NK-92 treated with Interleukin-12 subunit alpha and Interleukin-12 subunit beta, amount 100 ng/mL, for 24 hours (cell line): Measurements from ENCODE around the gene GALNTL6.

Experiments used
- DNase-seq: peaks from one replicate; lab custom pipeline; 2025; lab: John Stamatoyannopoulos, UW

Gene GALNTL6

DNA sequence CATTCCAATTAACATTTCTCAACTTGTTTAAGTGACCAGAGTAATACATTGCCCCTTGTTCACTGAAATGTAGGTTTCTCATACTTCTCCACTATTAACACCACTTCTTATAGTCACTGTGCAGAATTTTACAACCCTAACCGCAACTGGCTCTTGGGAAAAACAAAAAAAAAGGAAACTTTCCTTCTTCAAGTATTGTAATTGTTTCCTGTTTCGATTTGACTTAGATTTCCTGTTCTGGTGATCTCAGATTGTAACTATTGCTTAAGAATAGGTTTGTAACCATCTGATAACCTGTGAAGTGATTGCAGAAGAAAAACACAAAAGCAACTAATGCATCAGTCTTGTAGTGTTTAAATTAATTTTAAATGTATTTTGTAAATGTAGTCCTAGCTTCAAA lies 760.7 kb downstream of the GALNTL6 start:
- DNase-seq: no peak

DNA sequence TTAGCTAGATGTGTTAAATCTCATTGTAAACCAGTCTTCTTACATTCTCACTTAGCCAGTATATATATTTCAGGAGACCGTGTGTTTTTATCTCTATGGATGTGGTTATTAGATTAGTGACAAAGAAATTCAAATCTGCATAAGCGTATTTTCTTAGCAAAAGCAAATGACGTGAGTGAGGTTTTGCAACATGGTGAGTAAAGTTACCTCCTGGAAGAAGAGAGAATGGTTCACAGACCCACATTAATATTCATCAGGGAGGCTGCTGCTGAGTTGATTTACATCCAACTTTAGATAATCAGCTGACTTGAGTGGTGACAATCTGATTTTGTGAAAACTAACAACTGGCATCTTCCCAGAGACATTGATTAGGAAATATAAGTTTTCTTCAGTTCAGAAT lies 765.5 kb downstream of the GALNTL6 start:
- no peak for DNase-seq

DNA sequence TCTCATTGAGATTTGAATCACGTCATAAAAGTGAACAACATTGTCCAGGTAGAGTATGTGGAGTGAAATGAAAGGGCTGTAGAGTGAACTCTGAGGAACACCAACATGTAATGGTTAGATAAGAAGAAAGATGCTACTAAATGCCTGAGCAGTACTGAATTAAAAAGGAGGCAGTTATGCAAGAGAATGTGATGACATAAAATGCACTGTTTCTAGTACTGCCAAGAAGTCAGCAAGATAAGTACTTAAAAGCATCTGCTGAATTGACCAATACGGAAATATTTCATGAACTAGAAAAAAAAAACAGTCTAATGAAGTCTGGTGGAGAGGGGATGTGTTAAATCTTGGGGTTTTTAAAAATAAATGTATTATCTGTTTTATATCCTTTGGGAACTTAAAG lies 771.6 kb downstream of the GALNTL6 start:
- no peak for DNase-seq

DNA sequence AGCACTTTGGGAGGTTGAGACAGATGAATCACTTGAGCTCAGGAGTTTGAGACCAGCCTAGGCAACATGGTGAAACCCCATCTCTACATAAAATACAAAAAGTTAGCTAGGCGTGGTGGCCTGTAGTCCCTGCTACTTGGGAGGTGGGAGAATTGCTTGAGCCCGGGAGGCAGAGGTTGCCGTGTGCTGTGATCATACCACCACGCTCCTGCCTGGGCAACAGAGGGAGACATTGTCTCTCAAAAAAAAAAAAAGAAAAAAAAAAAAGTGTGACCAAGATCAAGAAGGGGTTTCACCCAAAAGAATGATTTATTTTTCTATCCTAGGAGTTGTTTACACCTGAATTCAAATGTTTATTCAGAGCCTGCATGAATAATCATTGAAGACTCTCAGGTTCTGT lies 783.0 kb downstream of the GALNTL6 start:
- DNase-seq: no peak

DNA sequence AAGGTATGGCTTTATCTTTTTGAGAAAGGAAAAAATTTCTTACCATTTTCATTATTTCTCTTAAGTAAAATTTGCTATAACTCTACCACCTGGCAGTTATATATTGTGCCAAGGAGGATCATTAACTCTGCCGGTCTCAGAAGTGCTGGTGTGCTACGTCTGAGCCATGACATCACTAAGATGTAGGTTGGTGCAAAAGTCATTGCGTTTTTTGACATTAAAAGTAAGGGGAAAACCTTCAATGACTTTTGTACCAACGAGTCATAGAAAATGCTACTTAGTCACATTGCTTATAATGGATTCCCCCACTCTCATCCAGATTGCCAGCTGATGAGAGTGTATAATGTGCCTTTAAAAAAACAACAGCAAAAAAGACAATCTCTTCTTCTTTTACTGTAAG lies 786.4 kb downstream of the GALNTL6 start:
- no peak for DNase-seq

DNA sequence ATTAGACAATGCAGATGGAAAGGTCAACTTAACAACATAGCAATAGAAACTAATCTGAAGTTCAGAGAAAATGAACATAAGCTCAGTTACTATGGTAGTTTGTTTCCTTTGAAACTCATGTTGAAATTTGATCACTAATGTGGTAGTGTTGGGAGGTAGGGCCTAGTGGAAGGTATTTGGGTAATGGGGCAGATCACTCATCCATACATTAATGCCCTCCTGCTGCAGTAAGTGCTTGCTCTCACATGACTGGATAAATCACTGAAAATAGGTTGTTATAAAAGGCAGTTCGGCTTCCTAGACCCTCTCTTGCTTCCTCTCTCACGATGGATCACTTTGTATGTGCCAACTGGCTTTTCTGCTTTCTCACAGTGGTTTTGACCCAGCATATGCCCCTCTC lies 788.0 kb downstream of the GALNTL6 start:
- no peak for DNase-seq

DNA sequence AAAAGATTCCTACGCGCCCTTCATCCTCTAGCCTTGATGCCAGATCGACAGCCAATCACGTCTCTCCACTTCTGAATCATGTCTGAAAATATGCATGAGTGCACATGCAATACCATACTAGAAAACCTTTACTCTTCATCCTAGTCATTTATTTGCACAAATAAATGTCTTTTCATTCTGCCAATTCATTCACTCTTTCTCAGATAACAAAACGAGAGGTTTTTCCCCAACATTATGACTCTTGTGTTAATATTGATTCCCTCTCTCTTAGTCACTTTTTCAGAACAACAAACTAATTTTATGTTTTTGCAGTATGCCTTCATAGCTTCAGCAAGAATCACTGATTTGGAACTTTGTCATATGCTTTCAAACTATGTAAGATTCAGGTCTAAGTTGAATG lies 806.0 kb downstream of the GALNTL6 start:
- no peak for DNase-seq

DNA sequence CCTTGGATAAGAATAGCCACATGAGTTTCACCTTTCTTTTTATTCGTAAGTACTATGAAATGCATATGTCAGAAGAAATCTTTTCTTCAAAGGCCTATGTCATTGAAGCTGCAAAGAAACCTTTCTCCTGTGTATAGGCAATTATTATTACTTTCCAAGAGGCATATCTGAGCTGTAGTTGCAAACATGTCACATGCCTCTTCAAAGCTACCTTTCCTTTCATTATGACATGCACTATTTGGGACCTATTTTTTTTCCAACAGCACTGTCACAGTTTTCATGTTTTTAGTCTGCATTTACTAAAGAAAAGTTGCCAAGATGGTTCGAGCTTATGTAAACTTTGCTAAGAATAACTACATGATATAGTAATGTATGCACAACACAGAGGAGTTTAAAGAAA lies 806.6 kb downstream of the GALNTL6 start:
- no peak for DNase-seq

DNA sequence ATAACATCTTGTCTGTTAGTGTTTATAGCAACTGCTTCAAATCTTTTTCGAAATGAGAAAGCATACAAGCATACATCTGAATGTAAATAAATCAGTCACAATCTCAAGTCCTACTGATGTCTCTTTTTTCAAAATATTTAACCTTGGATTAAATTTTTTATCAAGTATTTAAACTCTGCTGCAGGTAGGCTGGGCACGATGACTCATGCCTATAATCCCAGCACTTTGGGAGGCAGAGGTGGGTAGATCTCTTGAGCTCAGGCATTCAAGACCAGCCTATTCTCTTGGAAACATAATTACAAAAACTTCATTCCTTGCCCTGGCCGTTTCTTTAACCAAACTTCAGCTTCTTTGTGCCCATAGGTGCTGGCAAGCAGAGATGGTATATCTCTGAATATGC lies 815.1 kb downstream of the GALNTL6 start:
- no peak for DNase-seq

DNA sequence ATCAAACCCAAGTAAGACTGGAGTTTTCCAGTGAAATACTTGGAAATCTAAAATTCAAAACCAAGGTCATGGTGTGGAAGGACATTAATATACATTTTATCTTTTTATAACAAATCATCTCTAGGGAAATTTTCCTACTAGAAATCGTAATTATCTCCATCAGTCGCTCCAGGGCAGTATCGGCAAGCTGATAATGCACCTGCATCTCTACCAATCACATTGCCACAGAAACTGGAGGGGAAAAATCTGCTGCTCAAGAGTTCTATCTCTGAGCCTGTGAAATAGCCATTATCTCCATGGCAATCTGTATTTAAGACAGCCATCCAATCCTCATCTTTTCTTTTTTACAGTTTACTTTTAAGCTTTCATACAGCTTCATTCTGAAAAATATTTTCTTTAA lies 817.1 kb downstream of the GALNTL6 start:
- no peak for DNase-seq

DNA sequence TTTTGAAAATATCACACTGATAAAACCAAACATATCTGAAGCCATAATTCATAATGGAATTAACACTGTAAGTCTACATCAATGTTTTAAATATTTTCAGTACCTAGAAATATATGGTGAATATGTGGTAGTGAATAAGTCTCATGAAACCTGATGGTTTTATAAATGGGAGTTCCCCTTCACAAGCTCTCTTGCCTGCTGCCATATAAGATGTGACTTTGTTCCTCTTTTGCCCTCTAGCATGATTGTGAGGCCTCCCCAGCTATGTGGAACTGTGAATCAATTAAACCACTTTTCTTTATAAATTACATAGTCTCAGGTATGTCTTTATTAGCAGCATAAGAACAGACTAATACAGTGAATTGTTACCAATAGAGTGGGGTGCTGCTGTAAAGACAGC lies 818.6 kb downstream of the GALNTL6 start:
- DNase-seq: no peak

DNA sequence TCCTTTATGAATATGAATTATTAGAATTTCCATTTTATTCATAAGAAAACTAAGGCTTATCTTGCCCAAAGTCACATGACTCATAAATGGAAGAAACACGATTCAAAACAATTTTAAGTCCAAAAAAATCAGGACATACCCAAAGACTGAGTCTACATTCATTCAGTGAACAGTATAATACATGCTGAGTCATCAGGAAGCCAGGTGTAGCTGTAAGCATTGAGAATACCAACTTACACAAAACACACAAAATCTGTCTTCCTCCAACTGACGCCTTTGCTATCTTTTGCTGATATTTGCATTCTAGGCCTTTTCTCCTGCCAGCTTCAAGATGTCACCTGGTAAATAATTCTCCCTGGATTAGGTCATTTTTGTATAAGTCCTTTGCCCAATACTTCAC lies 835.3 kb downstream of the GALNTL6 start:
- DNase-seq: no peak

DNA sequence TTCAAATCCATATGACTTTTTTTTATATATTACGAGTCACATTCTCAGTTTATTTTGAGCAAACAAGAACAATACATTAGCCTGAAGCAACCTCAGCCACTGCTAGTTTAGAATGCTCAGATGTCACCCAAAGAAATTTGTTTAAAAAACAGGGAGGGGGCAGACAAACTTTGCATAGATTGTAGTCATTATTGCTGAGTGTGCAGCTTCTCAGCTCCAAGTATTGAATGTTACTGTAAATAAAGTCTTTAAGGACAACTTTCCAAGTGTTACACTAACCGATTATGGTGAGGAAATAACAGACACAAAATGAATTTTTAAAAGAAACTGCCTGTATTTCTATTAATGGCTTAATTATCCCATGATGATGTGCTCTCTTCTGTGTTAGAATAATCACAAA lies 835.9 kb downstream of the GALNTL6 start:
- no peak for DNase-seq

DNA sequence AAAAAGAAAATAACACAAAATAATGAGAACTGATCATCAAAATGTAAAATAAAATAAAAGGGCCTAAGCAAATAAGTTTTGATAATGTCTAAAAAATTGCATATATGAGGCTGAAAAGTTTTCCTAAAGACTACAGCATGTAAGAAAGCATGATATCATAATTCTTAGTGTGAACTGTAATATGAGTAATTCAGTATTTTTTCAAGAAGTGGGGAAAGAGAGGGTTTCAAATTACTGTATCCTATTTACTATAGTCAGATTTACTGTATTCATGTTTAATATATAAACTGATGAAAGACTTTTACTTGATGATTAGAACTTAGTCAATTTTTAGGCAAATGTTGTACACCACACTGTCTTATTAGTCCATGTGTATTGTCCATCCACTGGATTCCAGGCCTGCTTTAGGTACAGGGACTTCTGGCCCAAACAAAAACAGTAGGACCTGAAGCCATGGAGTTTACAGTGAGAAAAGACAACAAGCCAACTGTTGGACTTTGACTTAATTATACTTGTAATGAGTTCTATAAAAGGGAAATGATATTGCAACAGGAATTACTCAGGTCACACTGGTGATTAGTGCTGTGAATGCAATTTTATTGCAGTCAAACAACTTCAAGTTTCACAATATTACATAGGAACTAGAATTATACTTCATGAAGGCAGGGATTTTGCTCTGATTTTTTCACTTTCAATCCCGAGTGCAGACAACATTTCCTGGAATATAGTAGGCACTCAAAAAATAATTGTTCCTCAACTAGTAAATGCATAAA lies 837.7 kb downstream of the GALNTL6 start:
- no peak for DNase-seq

DNA sequence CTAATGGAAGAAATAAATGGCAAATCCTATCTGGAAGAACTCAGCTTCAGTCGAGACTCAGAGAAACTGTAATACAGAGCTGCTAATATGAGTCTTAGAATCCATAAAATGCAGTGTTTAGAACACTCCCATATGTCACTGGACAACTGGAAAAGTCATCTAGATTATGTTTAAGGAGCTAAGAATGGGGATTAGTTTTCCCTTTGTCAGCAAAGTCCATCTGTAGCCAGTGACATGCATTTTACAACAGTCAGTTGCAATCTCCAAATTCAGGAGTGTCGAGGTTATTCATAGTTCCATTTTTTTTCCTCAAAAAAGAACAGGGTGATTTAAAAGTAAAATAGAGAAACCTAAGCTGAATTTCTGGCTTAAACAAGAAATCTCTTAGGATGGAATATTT lies 838.8 kb downstream of the GALNTL6 start:
- DNase-seq: no peak

DNA sequence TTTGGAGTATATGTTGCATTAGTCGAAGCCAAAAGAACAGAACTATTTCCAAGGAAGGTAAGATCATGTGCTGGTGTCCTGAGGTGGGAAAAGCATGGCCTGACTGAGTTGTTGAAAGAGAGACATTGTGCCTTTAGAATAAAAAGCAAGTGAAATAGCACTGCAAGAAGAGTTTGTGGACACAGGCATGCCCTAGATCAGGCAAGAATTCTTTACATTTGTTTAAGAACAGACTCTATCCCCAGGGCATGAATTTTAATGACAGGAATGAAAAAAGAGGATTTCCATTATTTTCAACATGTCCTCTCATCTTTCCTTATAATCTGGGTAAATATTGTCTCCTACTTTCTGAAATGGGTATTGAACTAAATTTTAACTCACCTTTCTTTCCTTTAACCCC lies 839.2 kb downstream of the GALNTL6 start:
- DNase-seq: no peak

DNA sequence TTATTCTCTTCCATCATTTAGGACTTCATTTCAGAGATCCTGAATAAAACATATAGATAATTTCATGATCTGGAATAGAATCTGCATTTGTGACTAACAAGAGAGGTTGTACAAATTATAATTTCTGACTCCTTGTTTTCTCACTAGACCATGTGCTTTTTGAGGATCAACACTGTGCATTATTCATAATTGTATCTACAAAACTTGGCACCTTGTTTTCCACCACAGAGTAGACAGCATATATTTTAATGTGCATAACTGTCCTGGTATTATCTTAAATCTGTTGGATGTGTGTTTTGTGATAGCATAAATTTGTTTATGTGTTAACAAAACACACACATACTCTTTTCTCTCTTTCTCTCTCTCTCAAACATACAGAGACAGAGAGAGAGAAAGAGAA lies 840.5 kb downstream of the GALNTL6 start:
- DNase-seq: no peak

DNA sequence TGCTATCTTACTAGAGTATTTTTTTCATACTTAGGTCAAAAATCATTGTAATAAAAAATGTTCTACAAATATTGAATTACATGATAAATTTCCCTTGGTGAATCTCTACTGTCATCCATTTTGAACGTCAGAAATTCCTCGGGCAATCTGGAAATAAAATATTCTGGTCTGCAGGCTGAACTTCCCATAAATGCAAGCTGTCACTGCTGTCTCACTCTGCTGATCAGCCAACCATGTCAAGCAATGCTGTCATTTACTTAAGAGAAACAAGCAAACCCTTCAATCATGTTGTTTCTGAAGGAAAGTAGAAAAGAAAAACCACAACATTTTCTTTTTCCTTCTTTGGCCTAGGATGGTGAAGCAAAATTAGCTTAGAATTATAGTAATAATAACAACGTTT lies 841.3 kb downstream of the GALNTL6 start:
- no peak for DNase-seq

DNA sequence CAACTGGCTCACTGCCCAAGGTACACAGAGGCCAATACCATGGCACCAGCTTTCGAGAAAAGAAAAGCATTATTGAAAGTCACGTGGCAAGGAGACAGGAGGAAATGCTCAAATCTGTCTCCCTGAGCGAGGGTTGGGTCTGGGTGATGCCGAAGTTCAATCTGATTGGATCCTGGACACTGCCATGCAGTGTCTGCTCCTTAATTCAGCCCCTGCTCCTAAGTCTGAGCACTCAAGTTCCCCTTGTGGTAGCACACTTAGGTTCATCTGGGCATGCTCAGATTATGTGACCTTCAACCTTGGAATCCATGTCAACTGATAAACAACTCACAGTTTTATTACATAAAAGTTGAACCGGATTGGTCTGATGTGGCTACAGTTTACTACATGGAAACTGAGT lies 842.9 kb downstream of the GALNTL6 start:
- no peak for DNase-seq

DNA sequence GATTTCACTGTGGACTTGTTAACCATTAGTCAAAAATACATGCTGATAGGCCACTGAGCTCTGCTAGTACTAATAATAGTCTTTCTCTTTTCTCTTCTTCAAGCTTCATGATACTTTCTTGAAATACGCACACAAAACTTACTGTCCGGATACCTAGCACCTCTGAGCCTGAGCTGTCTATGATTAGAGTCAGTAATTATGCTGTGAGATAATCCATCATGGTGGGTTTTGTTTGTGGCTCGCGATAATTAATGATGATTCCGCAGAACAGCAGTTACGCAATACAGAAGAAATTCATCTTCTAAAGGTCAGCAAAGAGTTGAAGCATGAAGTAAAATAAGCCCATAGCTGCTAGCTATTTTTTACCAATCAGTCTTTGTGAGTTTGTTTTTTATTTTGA lies 843.9 kb downstream of the GALNTL6 start:
- DNase-seq: no peak

DNA sequence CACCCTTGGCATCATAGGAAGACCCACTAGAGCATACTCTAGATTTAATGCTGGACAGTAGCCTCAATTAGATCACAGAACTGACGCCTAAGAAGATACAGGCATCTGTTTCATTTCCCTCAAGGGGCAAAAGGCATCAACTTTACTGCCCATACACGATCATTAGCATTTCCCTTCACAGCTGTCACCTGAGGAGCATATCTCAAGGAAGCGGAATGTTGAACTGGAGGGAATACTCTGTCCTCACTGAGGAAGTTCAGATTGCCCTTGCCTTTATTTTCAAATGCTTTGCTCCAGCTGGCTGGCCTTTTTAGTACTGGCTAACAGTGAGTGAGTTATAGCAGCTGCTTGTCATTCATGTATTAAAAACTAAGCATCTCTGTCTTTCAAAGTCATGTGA lies 847.0 kb downstream of the GALNTL6 start:
- DNase-seq: no peak

DNA sequence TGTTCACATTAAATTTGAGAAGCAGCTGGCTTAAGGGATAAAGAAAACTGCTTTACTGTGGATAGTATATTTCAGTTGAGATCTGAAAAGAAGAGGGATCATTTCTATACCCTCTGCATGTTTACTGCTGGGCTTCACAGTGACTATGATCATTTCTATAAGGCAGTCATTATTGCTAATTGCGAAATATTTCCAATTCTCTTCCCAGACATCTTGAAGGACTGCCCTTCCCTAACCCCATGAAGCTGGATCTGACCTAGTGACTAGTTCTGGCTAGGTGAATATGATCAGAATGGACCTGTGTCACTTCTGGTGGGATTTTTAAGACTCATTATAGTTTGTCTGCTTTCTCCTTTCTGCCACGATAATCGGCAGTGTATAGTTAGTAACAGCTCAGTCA lies 848.9 kb downstream of the GALNTL6 start:
- DNase-seq: no peak

DNA sequence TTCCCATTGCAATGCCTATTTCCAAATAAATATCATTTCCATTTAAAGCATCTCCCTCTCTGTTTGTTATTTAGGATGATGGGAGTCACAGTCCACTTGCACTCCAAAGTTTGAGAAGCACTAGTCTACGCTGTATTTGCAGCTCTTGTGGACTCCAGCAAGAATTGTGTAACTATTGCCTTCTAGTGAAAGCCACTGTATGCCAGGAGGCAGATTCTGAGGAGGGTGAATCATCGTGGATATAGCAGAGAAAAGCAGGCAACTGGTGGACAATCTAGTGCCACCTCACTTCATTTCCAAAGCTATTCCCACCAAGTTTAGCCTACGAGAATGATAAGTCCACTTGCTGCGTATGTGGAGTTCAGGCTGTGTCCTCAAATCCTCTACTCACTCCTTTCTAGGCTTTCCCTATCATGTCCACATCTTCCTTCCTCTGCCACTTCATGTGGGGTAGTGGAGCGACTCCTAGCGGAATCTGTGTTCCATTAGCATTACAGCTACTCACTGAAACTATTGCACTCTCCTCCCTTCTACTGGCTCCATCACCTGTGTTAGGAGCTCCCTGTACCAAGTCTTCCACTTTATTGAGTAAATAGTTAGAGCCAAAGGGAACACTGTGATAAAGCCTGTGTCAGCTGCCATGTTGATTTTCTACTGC lies 853.6 kb downstream of the GALNTL6 start:
- no peak for DNase-seq

DNA sequence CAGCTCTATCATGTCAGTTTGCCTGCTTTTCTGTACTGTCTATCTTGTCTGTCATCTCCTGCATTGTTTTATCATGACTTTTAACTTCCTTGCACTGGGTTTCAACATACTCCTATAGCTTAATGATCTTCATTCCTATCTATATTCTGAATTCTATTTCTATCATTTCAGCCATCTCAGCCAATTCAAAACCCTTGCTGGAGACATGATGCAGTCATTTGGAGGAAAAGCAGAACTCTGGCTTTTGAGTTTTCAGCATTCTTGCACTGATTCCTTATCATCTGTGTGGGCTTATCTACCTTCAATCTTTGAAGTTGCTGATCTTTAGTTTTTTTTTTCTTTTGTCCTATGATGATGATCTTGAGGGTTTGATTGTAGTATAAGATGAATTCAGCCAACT lies 861.6 kb downstream of the GALNTL6 start:
- DNase-seq: no peak
